Choroid plexus epithelial cell (primary cell): ENCODE results near the gene PZP.
"Not testable (repeated sequence)": the region's sequence is repeated elsewhere in the genome, so short reads cannot be mapped to it uniquely, and the experiment has no call there.

Experiments
- DNase-seq: peaks from one replicate; pipeline ENCODE4 v3.0.0-alpha.2; 2010; ENCODE audit warnings: low read depth
- H3K4me3 ChIP-seq: 2 replicates; pipeline ENCODE4 v1.5.1; 2011; ENCODE audit warnings: low read depth, mild to moderate bottlenecking, control low read depth, low read length, moderate library complexity
- TF ChIP-seq, protein P1 (sequence below): conservative IDR thresholded peaks from 2 replicates; pipeline ENCODE4 v1.5.1; 2011; ENCODE audit warnings: low read depth, mild to moderate bottlenecking, control low read depth, inconsistent platforms, low read length, moderate library complexity

The PZP gene

DNA sequence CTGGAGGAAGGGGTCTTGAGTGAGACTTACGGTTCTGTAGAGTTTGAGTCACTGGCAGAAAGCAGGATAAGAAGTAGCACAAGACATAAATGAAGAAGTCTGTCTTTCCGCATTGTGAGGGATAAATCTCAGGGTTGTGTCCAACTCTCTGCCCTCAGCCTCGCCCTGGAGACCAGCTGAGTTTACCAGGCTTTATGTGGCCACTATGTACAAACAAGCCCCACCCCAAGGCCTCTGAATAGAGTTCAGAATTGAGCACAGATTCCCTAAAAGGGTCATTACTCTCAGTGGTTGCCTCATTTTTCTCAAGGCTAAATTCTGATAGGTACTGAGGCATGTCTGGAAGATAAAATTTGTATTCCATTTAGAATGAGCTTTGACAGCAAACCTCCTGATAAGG lies at the start of gene PZP:
TSS of gene PZP (minus strand) at position 167 of the 400 bp plus-strand sequence. CDS start at position 113, 54 bp downstream.
- DNase-seq = no peak
- TF ChIP-seq, protein P1, sequence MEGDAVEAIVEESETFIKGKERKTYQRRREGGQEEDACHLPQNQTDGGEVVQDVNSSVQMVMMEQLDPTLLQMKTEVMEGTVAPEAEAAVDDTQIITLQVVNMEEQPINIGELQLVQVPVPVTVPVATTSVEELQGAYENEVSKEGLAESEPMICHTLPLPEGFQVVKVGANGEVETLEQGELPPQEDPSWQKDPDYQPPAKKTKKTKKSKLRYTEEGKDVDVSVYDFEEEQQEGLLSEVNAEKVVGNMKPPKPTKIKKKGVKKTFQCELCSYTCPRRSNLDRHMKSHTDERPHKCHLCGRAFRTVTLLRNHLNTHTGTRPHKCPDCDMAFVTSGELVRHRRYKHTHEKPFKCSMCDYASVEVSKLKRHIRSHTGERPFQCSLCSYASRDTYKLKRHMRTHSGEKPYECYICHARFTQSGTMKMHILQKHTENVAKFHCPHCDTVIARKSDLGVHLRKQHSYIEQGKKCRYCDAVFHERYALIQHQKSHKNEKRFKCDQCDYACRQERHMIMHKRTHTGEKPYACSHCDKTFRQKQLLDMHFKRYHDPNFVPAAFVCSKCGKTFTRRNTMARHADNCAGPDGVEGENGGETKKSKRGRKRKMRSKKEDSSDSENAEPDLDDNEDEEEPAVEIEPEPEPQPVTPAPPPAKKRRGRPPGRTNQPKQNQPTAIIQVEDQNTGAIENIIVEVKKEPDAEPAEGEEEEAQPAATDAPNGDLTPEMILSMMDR = no peak
- no peak within 1 kb of the TSS for H3K4me3 ChIP-seq

DNA sequence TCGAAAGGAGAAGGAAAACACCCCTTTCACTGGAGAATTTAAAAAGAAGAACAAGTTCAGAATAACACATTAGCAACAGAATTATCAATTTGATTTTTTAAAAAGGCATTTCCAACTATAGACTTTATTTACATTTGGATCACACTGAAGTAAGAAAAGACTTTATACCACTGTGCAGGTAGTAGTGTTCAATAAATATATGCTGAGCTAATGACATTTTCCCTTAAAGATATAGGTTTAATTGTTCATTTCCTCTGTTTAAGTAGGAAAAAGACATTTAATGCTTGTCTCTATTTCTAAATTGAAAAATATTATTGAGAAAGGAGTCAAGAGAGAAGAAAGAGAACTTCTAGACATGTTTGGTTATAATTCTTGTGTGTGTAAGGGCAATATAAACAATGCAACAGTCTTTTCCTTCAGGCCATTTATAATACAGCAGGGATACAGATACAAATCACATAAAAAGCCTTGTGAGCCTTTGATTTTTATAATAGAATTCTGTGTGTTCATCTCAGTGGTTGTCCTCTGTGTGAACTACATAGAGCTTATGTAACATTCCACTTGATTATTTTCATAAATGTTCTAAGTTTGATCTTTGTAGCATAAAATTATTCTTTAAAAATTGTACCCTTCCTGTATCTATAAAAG lies 48.7 kb upstream of the PZP start:
- no peak overlapping the region for H3K4me3 ChIP-seq
- TF ChIP-seq, protein P1 = no peak
- no peak for DNase-seq

DNA sequence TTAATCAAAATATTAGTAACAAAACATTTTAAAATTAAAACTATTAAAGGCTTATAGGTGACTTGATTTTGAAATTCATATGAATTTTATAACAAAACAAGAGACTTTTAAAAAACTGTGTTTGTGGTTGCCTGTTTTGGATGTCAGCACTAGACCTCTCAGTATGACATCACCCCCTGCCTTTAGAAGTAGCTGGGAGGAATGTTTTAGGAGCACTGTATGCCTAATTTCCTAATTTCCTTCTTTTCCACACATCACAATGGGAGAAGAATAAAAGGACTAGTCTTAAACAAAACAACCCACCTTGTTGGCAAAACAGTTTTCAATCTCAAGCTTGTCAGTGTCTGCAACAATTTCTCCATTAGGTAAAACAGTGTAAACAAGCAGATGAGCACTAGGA lies 48.1 kb upstream of the PZP start:
- no peak overlapping the region for H3K4me3 ChIP-seq
- no peak for DNase-seq
- TF ChIP-seq, protein P1 = no peak

DNA sequence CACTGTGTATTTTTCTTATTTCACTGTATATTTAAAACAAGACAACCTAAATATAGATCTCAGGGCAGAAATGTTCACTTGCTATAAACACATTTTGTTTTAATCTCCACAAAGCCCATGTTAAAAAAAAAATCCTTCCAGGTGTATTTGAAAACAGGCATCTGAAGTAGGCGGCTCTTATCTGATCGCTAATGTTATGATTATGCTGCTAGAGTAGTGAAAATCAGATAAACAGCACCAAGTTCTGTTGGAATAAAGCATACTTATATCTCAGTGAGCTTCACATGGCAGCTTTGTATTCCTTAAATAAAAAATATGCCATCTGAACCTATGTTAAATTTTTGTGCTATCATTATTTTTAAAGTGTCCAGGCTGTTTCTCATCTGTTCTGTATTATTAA lies 47.6 kb upstream of the PZP start:
- TF ChIP-seq, protein P1 = no peak
- no peak overlapping the region for H3K4me3 ChIP-seq
- no peak for DNase-seq

DNA sequence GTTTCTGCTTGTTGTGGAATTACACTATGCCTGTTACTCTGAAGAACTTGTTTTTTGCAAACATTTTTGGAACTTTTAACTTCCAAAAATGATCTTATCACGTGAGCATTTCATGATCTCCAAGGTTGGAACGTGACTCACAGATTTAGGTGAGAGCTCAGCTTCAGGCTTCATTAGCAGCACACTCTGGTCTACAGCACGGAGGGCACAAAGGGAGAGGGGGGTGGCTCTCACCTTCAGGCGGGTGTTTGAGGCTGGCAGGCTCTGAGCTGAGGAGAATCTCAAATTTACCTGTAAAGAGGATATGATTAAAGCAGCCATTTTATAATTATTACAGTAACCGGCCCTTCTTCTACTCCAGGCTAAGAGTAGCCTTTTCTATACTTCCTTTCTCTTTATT lies 45.3 kb upstream of the PZP start:
- no peak overlapping the region for H3K4me3 ChIP-seq
- DNase-seq = no peak

DNA sequence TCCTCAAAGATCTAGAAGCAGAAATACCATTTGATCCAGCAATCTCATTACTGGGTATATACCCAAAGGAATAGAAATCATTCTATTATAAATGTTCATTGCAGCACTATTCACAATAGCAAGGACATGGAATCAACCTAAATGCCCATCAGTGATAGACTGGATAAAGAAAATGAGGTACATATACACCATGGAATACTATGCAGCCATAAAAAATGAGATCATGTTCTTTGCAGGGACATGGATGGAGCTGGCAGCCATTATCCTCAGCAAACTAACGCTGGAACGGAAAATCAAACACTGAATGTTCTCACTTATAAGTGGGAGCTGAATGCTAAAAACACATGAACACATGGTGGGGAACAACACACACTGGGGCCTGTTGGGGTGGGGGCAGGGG lies 44.6 kb upstream of the PZP start:
- not testable (repeated sequence) for H3K4me3 ChIP-seq

More for the DNA sequence above, 45.3 kb upstream of the PZP start:
- TF ChIP-seq, protein P1 = no peak

DNA sequence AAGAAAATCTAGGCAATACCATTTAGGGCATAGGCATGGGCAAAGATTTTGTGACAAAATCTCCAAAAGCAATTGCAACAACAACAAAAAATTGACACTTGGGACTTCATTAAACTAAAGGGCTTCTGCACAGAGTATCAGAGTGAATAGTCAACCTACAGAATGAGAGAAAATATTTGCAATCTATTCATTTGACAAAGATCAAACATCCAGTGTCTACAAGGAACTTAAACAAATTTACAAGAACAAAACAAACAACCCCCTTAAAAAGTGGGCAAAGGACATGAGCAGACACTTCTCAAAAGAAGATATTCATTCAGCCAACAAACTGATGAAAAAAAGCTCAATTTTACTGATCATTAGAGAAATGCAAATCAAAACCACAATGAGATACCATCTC lies 44.1 kb upstream of the PZP start:
- no peak overlapping the region for H3K4me3 ChIP-seq
- no peak for DNase-seq
- TF ChIP-seq, protein P1 = no peak

More for the DNA sequence above, 44.6 kb upstream of the PZP start:
- not testable (repeated sequence) for DNase-seq

DNA sequence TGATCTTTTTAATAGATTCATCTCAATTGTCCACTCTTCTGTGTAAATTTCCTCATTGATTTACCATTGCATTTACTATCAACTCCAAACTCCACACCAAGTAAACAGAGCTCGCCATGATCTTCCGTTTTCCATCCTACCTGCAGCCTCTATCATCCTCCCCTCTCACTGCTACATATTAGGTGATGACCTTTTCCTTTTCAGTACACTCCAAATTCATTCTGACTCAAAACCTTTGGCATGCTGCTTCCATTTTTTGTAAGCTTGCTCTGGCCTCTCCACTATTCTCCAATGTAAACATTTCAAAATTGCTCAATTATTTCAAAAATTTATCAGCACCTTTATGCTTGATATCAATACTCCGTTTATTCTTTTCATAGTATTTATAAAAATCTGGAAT lies 40.2 kb upstream of the PZP start:
- TF ChIP-seq, protein P1 = no peak
- no peak for DNase-seq
- H3K4me3 ChIP-seq = no peak overlapping the region
